NB4 (cell line): ENCODE measurements around the gene COL4A1.

Source experiments
- DNase-seq: peaks from one replicate; pipeline ENCODE4 v3.0.0; 2010; ENCODE audit warnings: low read depth
- H3K4me3 ChIP-seq: one replicate; pipeline ENCODE4 v1.5.1; 2011; ENCODE audit warnings: mild to moderate bottlenecking, low read depth, low read length, moderate library complexity
- CTCF ChIP-seq: IDR thresholded peaks from one replicate; pipeline ENCODE4 v1.5.1; 2012; ENCODE audit warnings: low read depth, low read length
- MAX ChIP-seq: IDR thresholded peaks from 2 replicates; pipeline ENCODE4 v1.6.1; 2011; ENCODE audit warnings: low read depth, low read length
- MYC ChIP-seq: IDR thresholded peaks from 2 replicates; pipeline ENCODE4 v1.6.1; 2011; ENCODE audit warnings: low read depth, low read length
- POLR2A ChIP-seq: IDR thresholded peaks from 2 replicates; pipeline ENCODE4 v1.6.1; 2011; ENCODE audit warnings: mild to moderate bottlenecking; ENCODE audit not compliant: insufficient read length; ENCODE audit errors: extremely low read depth

The COL4A1 gene

GRCh38 chr13:110293649-110294048 is 13.3 kb downstream of the COL4A1 start:
- TF ChIP-seq POLR2A, result no peak
- no peak for TF ChIP-seq MAX
- TF ChIP-seq CTCF, result no peak
- no peak for TF ChIP-seq MYC
- DNase-seq, result no peak
- no peak overlapping the region for H3K4me3 ChIP-seq

GRCh38 chr13:110293037-110293436 is 13.9 kb downstream of the COL4A1 start:
- no peak for DNase-seq
- no peak overlapping the region for H3K4me3 ChIP-seq
- no peak for TF ChIP-seq POLR2A
- TF ChIP-seq MYC, result no peak
- TF ChIP-seq MAX, result no peak
- TF ChIP-seq CTCF, result no peak

- no peak overlapping the region for H3K4me3 ChIP-seq
- TF ChIP-seq MAX, result no peak
- TF ChIP-seq CTCF, result no peak
- no peak for TF ChIP-seq MYC
- TF ChIP-seq POLR2A, result no peak
- no peak for DNase-seq
These were observed 15.7 kb downstream of the COL4A1 start for GRCh38 chr13:110291286-110291685.

GRCh38 chr13:110290826-110291225 is 16.1 kb downstream of the COL4A1 start:
- TF ChIP-seq MYC, result no peak
- no peak for TF ChIP-seq MAX
- TF ChIP-seq CTCF, result no peak
- TF ChIP-seq POLR2A, result no peak
- no peak overlapping the region for H3K4me3 ChIP-seq

GRCh38 chr13:110290153-110290552 is 16.8 kb downstream of the COL4A1 start:
- no peak for DNase-seq
- no peak overlapping the region for H3K4me3 ChIP-seq
- no peak for TF ChIP-seq POLR2A
- TF ChIP-seq CTCF, result no peak
- no peak for TF ChIP-seq MYC
- TF ChIP-seq MAX, result no peak

More at GRCh38 chr13:110290826-110291225, 16.1 kb downstream of the COL4A1 start:
- DNase-seq, result no peak

- H3K4me3 ChIP-seq, result no peak overlapping the region
- TF ChIP-seq MYC, result no peak
- TF ChIP-seq CTCF, result peak; percentile 5
- no peak for DNase-seq
These were observed 17.3 kb downstream of the COL4A1 start for GRCh38 chr13:110289661-110290060.
